Right lobe of liver (tissue), 6 donors: Measurements from ENCODE around the gene DNAJC16. TPM values are rescaled to one million over a fixed set of nuclear protein-coding genes. Genes with fewer than 3 reads are reported as not detected.
"Not testable (repeated sequence)": the region's sequence is repeated elsewhere in the genome, so short reads cannot be mapped to it uniquely, and the experiment has no call there.

Source experiments
- ATAC-seq, 4 donors: fragments of 200-7000 bp; cut with Tn5 transposase; one replicate each; pipeline ENCODE4 v1.9.1; 2020; ENCODE audit warnings: mild to moderate bottlenecking in 4 of 4, moderate library complexity in 4 of 4
- DNase-seq, 3 donors: peaks; one replicate each; pipeline ENCODE4 v3.0.0-alpha.2; 2020
- H3K27ac ChIP-seq, 3 donors: fragments of 200-600 bp; one replicate each; pipeline ENCODE4 v1.8.0; 2022
- H3K27me3 ChIP-seq, 2 donors: fragments of 200-600 bp; one replicate each; pipeline ENCODE4 v1.8.0; 2022
- H3K36me3 ChIP-seq, 4 donors: fragments of 200-600 bp; sonication (generic) in 1 of 4; one replicate each; pipeline versions ENCODE4 v1.5.1 to v1.8.0; 2017 to 2022; ENCODE audit warnings: control low read depth in 1 of 4
- H3K4me1 ChIP-seq, 4 donors: fragments of 200-600 bp; sonication (generic) in 1 of 4; one replicate each; pipeline versions ENCODE4 v1.5.1 to v1.8.0; 2017 to 2022; ENCODE audit warnings: control low read depth in 1 of 4
- H3K4me3 ChIP-seq, 3 donors: fragments of 200-600 bp; one replicate each; pipeline ENCODE4 v1.8.0; 2022
- H3K9me3 ChIP-seq, 4 donors: fragments of 200-600 bp; sonication (generic) in 1 of 4; one replicate each; pipeline versions ENCODE4 v1.5.1 to v1.8.0; 2017 to 2022; ENCODE audit warnings: control low read depth in 1 of 4
- CTCF ChIP-seq, 4 donors: fragments of 200-600 bp in 3 of 4; fragments of 450-650 bp in 1 of 4; IDR thresholded peaks; one replicate each; pipeline versions ENCODE4 v1.5.1 to v1.8.0; 2016 to 2022; ENCODE audit warnings: antibody characterized with exemption in 4 of 4, mild to moderate bottlenecking in 2 of 4
- POLR2A ChIP-seq: fragments of 450-650 bp; IDR thresholded peaks from one replicate; pipeline ENCODE4 v1.6.1; 2017; ENCODE audit warnings: antibody characterized with exemption, mild to moderate bottlenecking
- WGBS: methylation state at CpG from one replicate; pipeline ENCODE4 v1.1.6; 2018; ENCODE audit warnings: low coverage, low lambda C conversion rate; ENCODE audit not compliant: insufficient coverage; ENCODE audit errors: missing lambda C conversion rate; 5-methylcytosine and 5-hydroxymethylcytosine counted together
- intact Hi-C, 2 donors: fragments of 100-400 bp; cut with DNase I; formaldehyde crosslinking; loops; one replicate each; pipeline versions ENCODE4 v1.11.2 to v1.14.1; 2022
- total RNA-seq, 6 experiments: library from RNA; depleted of rRNA in 2 of 6; stranded (reverse); fragments of >200 nt in 2 of 6; fragmentation: NEBNext Ultra II Directional in 3 of 6; extraction: Animal tissue kit (Norgen Biotek cat#: 25700) in 3 of 6; gene quantifications; one replicate each; pipeline versions ENCODE4 v1.1.0 to v1.2.4, GENCODE V29; 2016 to 2023
- donor health status: DM: no; HTN: yes; CAD: no.
- donor health status: DM: no; HTN: no; CAD: no.
- donor health status: DM: no; HTN: no; CAD: no.
- donor health status: DM: no; HTN: yes; CAD: no.
- donor health status: DM: no; HTN: yes; CAD: no.

The DNAJC16 gene
- total RNA-seq, 6 experiments from 2014 or later, result 8.4 to 15.0 (median 11.9) TPM

GRCh38 chr1:15513192-15513591 is 13.5 kb upstream of the DNAJC16 start:
- H3K4me1 ChIP-seq, result no peaks in the 10 kb centered on the region
- no peak overlapping the region for H3K4me3 ChIP-seq
- H3K27ac ChIP-seq, result no peak overlapping the region
- H3K27me3 ChIP-seq, result no peaks in the 10 kb centered on the region
- 91% methylated on average over 3 of the region's 4 CpGs for WGBS
- no peak for DNase-seq
- TF ChIP-seq CTCF (IDR thresholded peaks at IDR 0.05) (no peak), POLR2A (no peak)
- intact Hi-C loops, result no loop called here
- ATAC-seq, result no peak
- H3K36me3 ChIP-seq, result no peaks in the 10 kb centered on the region
- no peaks in the 10 kb centered on the region for H3K9me3 ChIP-seq

- 89% methylated on average over 2 of the region's 3 CpGs for WGBS
- Histone ChIP-seq H3K27me3 (no peaks in the 10 kb centered on the region), H3K27ac (no peak overlapping the region), H3K4me3 (no peak overlapping the region), H3K36me3 (no peaks in the 10 kb centered on the region), H3K9me3 (no peaks in the 10 kb centered on the region), H3K4me1 (no peaks in the 10 kb centered on the region)
- no peak for TF ChIP-seq POLR2A
- TF ChIP-seq CTCF (IDR thresholded peaks at IDR 0.05), result no peak
- intact Hi-C loops, result no loop called here
- DNase-seq, result no peak
- ATAC-seq, result no peak
Measured at GRCh38 chr1:15513919-15514318, 12.7 kb upstream of the DNAJC16 start.

- H3K4me1 ChIP-seq, H3K36me3 ChIP-seq, H3K27me3 ChIP-seq, ATAC-seq, H3K27ac ChIP-seq, DNase-seq, H3K9me3 ChIP-seq, intact Hi-C loops, H3K4me3 ChIP-seq: not testable (repeated sequence)
- WGBS, result 89% methylated on average over 5 of the region's 5 CpGs
Measured at GRCh38 chr1:15514557-15514956, 12.1 kb upstream of the DNAJC16 start.

- no peaks in the 10 kb centered on the region for H3K36me3 ChIP-seq
- no peak overlapping the region for H3K27ac ChIP-seq
- 48% methylated on average over 2 of the region's 2 CpGs for WGBS
- H3K9me3 ChIP-seq, result no peaks in the 10 kb centered on the region
- intact Hi-C loops, result no loop called here
- TF ChIP-seq CTCF (IDR thresholded peaks at IDR 0.05) (no peak), POLR2A (no peak)
- DNase-seq (no peak), ATAC-seq (peak in 1 of 4 donors; percentile 56)
- H3K4me3 ChIP-seq, result no peak overlapping the region
- H3K27me3 ChIP-seq, result no peaks in the 10 kb centered on the region
- H3K4me1 ChIP-seq, result no peaks in the 10 kb centered on the region
Measured at GRCh38 chr1:15515022-15515663, 11.5 kb upstream of the DNAJC16 start.

- no peak for DNase-seq
- Histone ChIP-seq H3K36me3 (no peaks in the 10 kb centered on the region), H3K4me1 (no peaks in the 10 kb centered on the region), H3K27ac (no peak overlapping the region), H3K9me3 (no peaks in the 10 kb centered on the region), H3K4me3 (no peak overlapping the region), H3K27me3 (no peaks in the 10 kb centered on the region)
- intact Hi-C loops, result no loop called here
- WGBS, result 100% methylated on average over 1 of the region's 3 CpGs
- TF ChIP-seq POLR2A, result no peak
- no peak for TF ChIP-seq CTCF (IDR thresholded peaks at IDR 0.05)
- no peak for ATAC-seq
Measured at GRCh38 chr1:15519625-15520024, 7.0 kb upstream of the DNAJC16 start.

GRCh38 chr1:15521206-15521906 is 5.3 kb upstream of the DNAJC16 start:
- H3K27ac ChIP-seq, H3K4me3 ChIP-seq, H3K36me3 ChIP-seq, DNase-seq, H3K27me3 ChIP-seq, intact Hi-C loops, ATAC-seq, H3K4me1 ChIP-seq, H3K9me3 ChIP-seq: not testable (repeated sequence)
- 86% methylated on average over 14 of the region's 17 CpGs for WGBS
